Right cardiac atrium (tissue), 5 donors: ENCODE measurements around the gene TRIM41. TPM values are rescaled to one million over a fixed set of nuclear protein-coding genes. Genes with fewer than 3 reads are reported as not detected.

Experiments used
- ATAC-seq, 2 donors: fragments of 200-7000 bp; cut with Tn5 transposase; one replicate each; pipeline versions ENCODE4 v1.8.0 to v1.9.1; 2020; ENCODE audit warnings: moderate library complexity in 2 of 2, mild to moderate bottlenecking in 1 of 2
- DNase-seq, 3 donors: peaks; one replicate each; pipeline ENCODE4 v3.0.0-alpha.2; 2020
- H3K27ac ChIP-seq: one replicate; pipeline ENCODE4 v1.5.1; 2013; ENCODE audit warnings: mild to moderate bottlenecking, low read length, control low read depth, moderate library complexity
- H3K27me3 ChIP-seq: one replicate; pipeline ENCODE4 v1.6.1; 2013; ENCODE audit not compliant: control insufficient read depth, insufficient read depth
- H3K4me1 ChIP-seq: one replicate; pipeline ENCODE4 v1.6.1; 2013; ENCODE audit warnings: low read length; ENCODE audit not compliant: control insufficient read depth, insufficient read depth
- H3K4me3 ChIP-seq: one replicate; pipeline ENCODE4 v1.5.1; 2013; ENCODE audit warnings: low read length, control low read depth
- H3K9me3 ChIP-seq: one replicate; pipeline ENCODE4 v1.6.1; 2013; ENCODE audit warnings: low read length; ENCODE audit not compliant: control insufficient read depth
- WGBS: extraction: QIAGEN DNeasy Blood & Tissue Kit; methylation state at CpG from one replicate; pipeline ENCODE4 v1.1.7; 2013; 5-methylcytosine and 5-hydroxymethylcytosine counted together
- intact Hi-C, 4 donors: fragments of 100-400 bp; cut with DNase I; formaldehyde crosslinking; loops; one replicate each; pipeline versions ENCODE4 v1.11.0 to v1.14.0; 2022 to 2023
- polyA plus RNA-seq: library from polyadenylated mRNA; stranded (reverse); fragments of 200-250 nt; gene quantifications from one replicate; pipeline ENCODE4 v1.2.3, GENCODE V29; 2013
- total RNA-seq, 4 donors: library from RNA; stranded (reverse); fragmentation: NEBNext Ultra II Directional; extraction: Animal tissue kit (Norgen Biotek cat#: 25700); gene quantifications; one replicate each; pipeline ENCODE4 v1.2.1, GENCODE V29; 2021
- donor health status: healthy with polysubstance abuse.
- donor health status: DM: no; HTN: yes; CAD: no.
- donor health status: DM: no; HTN: no; CAD: no.
- donor health status: DM: no; HTN: yes; CAD: no; lungs with severe emphysema.
- donor health status: DM: yes; HTN: yes; CAD: no.

TRIM41 gene
- total and polyA plus RNA-seq, 5 donors: 17.0 to 21.2 (median 20.8) TPM

- H3K9me3 ChIP-seq: no peaks in the 10 kb centered on the region
- H3K4me1 ChIP-seq: no peaks in the 10 kb centered on the region
- H3K27ac ChIP-seq: no peak overlapping the region
- DNase-seq (no peak), ATAC-seq (no peak)
- no peaks in the 10 kb centered on the region for H3K27me3 ChIP-seq
- H3K4me3 ChIP-seq: no peak overlapping the region
- 56% methylated on average over 8 of the region's 8 CpGs for WGBS
- intact Hi-C loops: loop anchor here in 3 of 4 donors (5.0 to 10.0 kb wide), 2 partner anchors 35 to 58 kb away; partner anchors contain the start of genes RACK1 (in 2 of the 3) and TRIM41 (in 2 of the 3)
These were observed 36.0 kb upstream of the TRIM41 start for GRCh38 chr5:181186986-181187499.

- H3K9me3 ChIP-seq: no peaks in the 10 kb centered on the region
- peak; percentile 23 to 24 for ATAC-seq
- H3K4me3 ChIP-seq: no peak overlapping the region
- no peaks in the 10 kb centered on the region for H3K27me3 ChIP-seq
- H3K27ac ChIP-seq: no peak overlapping the region
- WGBS: 4% methylated on average over 37 of the region's 37 CpGs
- DNase-seq: peak; percentile 79 to 91 (median 90)
- intact Hi-C loops: loop anchor here in 3 of 4 donors (2.0 to 10.0 kb wide), 3 partner anchors 19 to 57 kb away; partner anchors contain the start of genes RACK1 (in 2 of the 3) and TRIM41 (in 2 of the 3)
- H3K4me1 ChIP-seq: peaks cover 3% of the 10 kb centered on the region
These were observed 35.4 kb upstream of the TRIM41 start for GRCh38 chr5:181187500-181188213.

- peak overlapping the region; percentile 76 for H3K4me3 ChIP-seq
- ATAC-seq (peak; percentile 27 to 28), DNase-seq (peak; percentile 61 to 83 (median 76))
- H3K27me3 ChIP-seq: no peaks in the 10 kb centered on the region
- intact Hi-C loops: loop anchor here in 3 of 4 donors (2.0 to 10.0 kb wide), 3 partner anchors 18 to 56 kb away; partner anchors contain the start of genes RACK1 (in 2 of the 3) and TRIM41 (in 2 of the 3)
- H3K4me1 ChIP-seq: peaks cover 3% of the 10 kb centered on the region
- H3K9me3 ChIP-seq: no peaks in the 10 kb centered on the region
- under 1% methylated on average over 35 of the region's 35 CpGs for WGBS
- H3K27ac ChIP-seq: peak overlapping the region; percentile 92
These were observed 34.2 kb upstream of the TRIM41 start for GRCh38 chr5:181188700-181189362.

GRCh38 chr5:181189363-181189961, 33.6 kb upstream of the TRIM41 start:
- H3K4me1 ChIP-seq: peaks cover 4% of the 10 kb centered on the region
- ATAC-seq: no peak
- intact Hi-C loops: loop anchor here in 3 of 4 donors (2.0 to 10.0 kb wide), 3 partner anchors 17 to 55 kb away; partner anchors contain the start of genes RACK1 (in 2 of the 3) and TRIM41 (in 2 of the 3)
- H3K27ac ChIP-seq: peak overlapping the region; percentile 28
- H3K4me3 ChIP-seq: peak overlapping the region; percentile 76
- peak; percentile 54 to 78 (median 78) for DNase-seq
- H3K27me3 ChIP-seq: no peaks in the 10 kb centered on the region
- under 1% methylated on average over 41 of the region's 41 CpGs for WGBS
- H3K9me3 ChIP-seq: no peaks in the 10 kb centered on the region

- Histone ChIP-seq H3K27me3 (no peaks in the 10 kb centered on the region), H3K9me3 (no peaks in the 10 kb centered on the region), H3K4me1 (peaks cover 7% of the 10 kb centered on the region), H3K27ac (no peak overlapping the region), H3K4me3 (peak overlapping the region; percentile 76)
- DNase-seq (peak in 2 of 3 donors; percentile 72), ATAC-seq (no peak)
- under 1% methylated on average over 52 of the region's 52 CpGs for WGBS
- intact Hi-C loops: loop anchor here in 3 of 4 donors (2.0 to 10.0 kb wide), 4 partner anchors 17 to 71 kb away; partner anchors contain the start of genes RACK1 (in 2 of the 3), TRIM41 (in 2 of the 3) and TRIM52 (in 1 of the 3)
These were observed 32.9 kb upstream of the TRIM41 start for GRCh38 chr5:181189962-181190710.

GRCh38 chr5:181190711-181191525, 32.2 kb upstream of the TRIM41 start:
- intact Hi-C loops: loop anchor here in 1 of 4 donors (2.0 kb wide), 1 partner anchor 70 kb away; the partner anchor contains the start of gene TRIM52
- no peaks in the 10 kb centered on the region for H3K27me3 ChIP-seq
- peaks cover 7% of the 10 kb centered on the region for H3K4me1 ChIP-seq

GRCh38 chr5:181191526-181192336, 31.4 kb upstream of the TRIM41 start:
- Histone ChIP-seq H3K27ac (peak overlapping the region; percentile 96), H3K9me3 (no peaks in the 10 kb centered on the region), H3K4me1 (peaks cover 7% of the 10 kb centered on the region), H3K27me3 (no peaks in the 10 kb centered on the region), H3K4me3 (peak overlapping the region; percentile 76)
- intact Hi-C loops: loop anchor here in 1 of 4 donors (2.0 kb wide), 2 partner anchors 15 to 69 kb away; partner anchors contain the start of gene TRIM52
- DNase-seq: peak; percentile 95 to 98 (median 98)
- peak; percentile 84 to 89 for ATAC-seq
- WGBS: under 1% methylated on average over 64 of the region's 64 CpGs

More at GRCh38 chr5:181190711-181191525, 32.2 kb upstream of the TRIM41 start:
- Histone ChIP-seq H3K4me3 (peak overlapping the region; percentile 76), H3K27ac (peak overlapping the region; percentile 62), H3K9me3 (no peaks in the 10 kb centered on the region)
- WGBS: under 1% methylated on average over 66 of the region's 66 CpGs
- DNase-seq (peak; percentile 53 to 85 (median 72)), ATAC-seq (peak; percentile 7 to 12)

GRCh38 chr5:181192337-181193046, 30.6 kb upstream of the TRIM41 start:
- H3K4me3 ChIP-seq: peak overlapping the region; percentile 76
- ATAC-seq: no peak
- no peaks in the 10 kb centered on the region for H3K27me3 ChIP-seq
- H3K9me3 ChIP-seq: no peaks in the 10 kb centered on the region
- H3K4me1 ChIP-seq: peaks cover 7% of the 10 kb centered on the region
- H3K27ac ChIP-seq: peak overlapping the region; percentile 96
- intact Hi-C loops: loop anchor here in 1 of 4 donors (2.0 kb wide), 1 partner anchor 14 kb away; no protein-coding TSS in a partner anchor
- peak in 1 of 3 donors; percentile 69 for DNase-seq
- 57% methylated on average over 12 of the region's 12 CpGs for WGBS
